Left colon (tissue), 2 donors: ENCODE data around the gene FRYL. TPM values are rescaled to one million over a fixed set of nuclear protein-coding genes. Genes with fewer than 3 reads are reported as not detected.
"Not testable (repeated sequence)": the region's sequence is repeated elsewhere in the genome, so short reads cannot be mapped to it uniquely, and the experiment has no call there.

Experiments used
- ATAC-seq: fragments of 200-7000 bp; cut with Tn5 transposase; one replicate; pipeline ENCODE4 v1.9.1; 2020; ENCODE audit warnings: mild to moderate bottlenecking, moderate library complexity
- DNase-seq, 2 donors: peaks; one replicate each; pipeline ENCODE4 v3.0.0-alpha.2; 2020
- intact Hi-C, 2 donors: fragments of 100-400 bp; cut with DNase I in 1 of 2; cut with micrococcal nuclease in 1 of 2; formaldehyde crosslinking; loops; one replicate each; pipeline versions ENCODE4 v1.11.2 to v1.14.0; 2022; cut with DNase I, micrococcal nuclease
- total RNA-seq, 2 donors: library from RNA; stranded (reverse); fragmentation: NEBNext Ultra II Directional; extraction: Animal tissue kit (Norgen Biotek cat#: 25700); gene quantifications; one replicate each; pipeline ENCODE4 v1.2.1, GENCODE V29; 2021
- donor health status: DM: no; HTN: no; CAD: no.
- donor health status: DM: yes; HTN: yes; CAD: no.

Gene FRYL
- total RNA-seq, 2 donors from 2014 or later, result 288 to 437 TPM

DNA sequence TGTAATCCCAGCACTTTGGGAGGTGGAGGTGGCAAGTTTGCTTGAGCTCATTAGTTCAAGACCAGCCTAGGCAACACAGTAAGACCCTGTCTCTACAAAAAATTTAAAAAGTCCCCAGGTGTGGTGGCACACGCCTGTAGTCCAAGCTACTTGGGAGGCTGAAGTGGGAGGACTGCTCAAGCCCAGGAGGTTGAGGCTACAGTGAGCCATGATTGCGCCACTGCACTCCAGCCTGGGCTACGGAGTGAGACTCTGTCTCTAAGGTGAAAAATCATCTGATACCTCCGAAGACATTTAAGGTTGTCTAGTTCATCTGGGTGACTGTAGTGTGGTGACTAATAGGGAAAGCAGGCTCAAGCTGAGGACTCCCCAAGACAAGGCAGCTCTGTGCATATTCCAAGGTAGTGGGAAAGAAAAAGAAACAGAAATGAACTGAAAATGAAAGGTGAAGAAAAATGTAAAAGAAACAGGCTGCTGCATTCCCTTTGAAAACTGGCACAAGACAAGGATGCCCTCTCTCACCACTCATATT, 23.3 kb downstream of the FRYL start:
- ATAC-seq, result no peak
- intact Hi-C loops, result no loop called here
- no peak for DNase-seq

DNA sequence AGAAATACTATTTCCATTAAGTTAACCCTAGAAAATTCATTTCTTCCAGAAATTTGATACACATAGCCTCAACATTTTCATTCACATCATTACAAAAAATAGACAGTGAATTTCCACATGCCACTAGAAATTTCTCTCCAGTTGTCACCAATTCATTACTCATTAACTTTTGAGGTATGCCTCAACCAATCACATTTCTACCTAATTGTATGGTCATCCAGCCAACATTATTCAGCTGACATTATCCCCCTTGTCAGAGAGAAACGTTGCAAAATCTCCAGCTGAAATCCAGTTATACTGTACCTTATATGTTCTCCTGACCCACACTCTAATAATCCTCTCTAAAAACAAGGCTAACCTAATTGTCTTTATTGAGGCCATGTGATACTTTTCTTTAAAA, 24.8 kb downstream of the FRYL start:
- DNase-seq, result no peak
- intact Hi-C loops, result no loop called here
- no peak for ATAC-seq

GRCh38 chr4:48753159-48753558, 26.9 kb downstream of the FRYL start:
- intact Hi-C loops, result no loop called here
- DNase-seq (no peak), ATAC-seq (no peak)

GRCh38 chr4:48752726-48753125, 27.4 kb downstream of the FRYL start:
- intact Hi-C loops, result no loop called here
- ATAC-seq (no peak), DNase-seq (no peak)

- intact Hi-C loops, result no loop called here
- DNase-seq, result no peak
- ATAC-seq, result no peak
These were observed 27.8 kb downstream of the FRYL start for GRCh38 chr4:48752246-48752645.

DNA sequence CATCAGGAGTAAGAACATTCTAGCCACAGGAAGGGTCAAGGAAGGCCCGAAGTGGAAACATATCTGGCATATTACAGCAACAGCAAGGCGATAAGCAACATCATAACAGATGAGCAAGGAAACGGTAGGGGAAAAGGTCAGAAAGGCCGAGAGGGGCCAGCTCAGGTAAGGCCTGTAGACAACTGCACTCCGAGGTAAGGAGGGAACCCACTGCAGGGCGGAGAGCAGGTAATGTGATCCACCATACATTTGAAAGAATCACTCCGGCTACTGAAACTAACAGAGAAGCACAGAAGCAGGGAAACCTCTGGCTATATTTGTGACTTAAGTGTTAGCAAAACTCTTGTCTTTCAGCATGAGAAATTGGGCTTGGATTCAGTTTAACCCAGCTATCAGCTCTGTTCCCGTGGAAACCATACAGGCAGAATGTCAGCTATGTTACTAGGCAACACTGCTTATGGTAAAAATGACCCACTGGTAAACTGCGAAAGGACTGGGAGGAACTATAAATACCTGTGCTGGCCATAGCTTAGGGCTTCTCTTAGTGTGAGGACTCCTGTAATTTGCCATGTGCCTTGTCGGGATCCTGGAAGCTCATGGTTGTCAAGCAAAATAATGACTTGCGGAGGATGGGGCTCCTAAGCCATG, 31.0 kb downstream of the FRYL start:
- intact Hi-C loops, result no loop called here
- DNase-seq (no peak), ATAC-seq (no peak)

DNA sequence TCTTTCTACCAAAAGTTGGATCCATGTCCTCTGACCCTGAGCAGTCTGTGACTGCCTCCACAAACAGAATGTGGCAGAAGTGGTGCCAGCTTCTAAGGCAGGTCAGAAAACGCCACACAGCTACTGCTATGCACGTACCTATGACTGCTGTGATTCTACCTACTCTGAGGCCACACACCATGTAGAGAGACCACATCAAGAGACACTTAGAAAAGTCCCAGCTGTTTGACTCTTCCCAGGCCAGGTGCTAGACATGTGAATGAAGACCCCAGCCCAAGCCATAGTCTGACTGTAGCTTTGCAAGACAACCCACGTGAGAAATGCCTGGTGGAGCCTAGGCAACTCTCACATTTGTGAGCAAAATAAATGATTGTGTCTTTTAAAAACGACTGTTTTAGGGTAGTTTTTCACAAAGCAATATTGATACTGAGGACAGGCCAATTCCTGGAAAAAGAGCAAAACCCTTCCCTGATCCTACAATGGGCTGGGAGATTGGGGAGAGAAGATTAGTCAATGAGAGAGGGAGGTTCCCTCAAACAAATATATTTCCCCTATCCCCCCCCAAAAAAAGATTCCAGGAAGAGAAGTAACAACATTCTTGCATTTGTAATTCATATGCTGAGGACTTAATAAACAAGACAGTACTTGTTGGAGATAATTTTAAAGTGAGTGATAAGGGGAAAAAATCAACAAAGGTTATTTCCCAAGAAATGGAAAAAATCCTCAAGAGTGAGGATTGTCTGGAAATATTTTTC, 33.3 kb downstream of the FRYL start:
- intact Hi-C loops, result no loop called here
- DNase-seq (no peak), ATAC-seq (no peak)

DNA sequence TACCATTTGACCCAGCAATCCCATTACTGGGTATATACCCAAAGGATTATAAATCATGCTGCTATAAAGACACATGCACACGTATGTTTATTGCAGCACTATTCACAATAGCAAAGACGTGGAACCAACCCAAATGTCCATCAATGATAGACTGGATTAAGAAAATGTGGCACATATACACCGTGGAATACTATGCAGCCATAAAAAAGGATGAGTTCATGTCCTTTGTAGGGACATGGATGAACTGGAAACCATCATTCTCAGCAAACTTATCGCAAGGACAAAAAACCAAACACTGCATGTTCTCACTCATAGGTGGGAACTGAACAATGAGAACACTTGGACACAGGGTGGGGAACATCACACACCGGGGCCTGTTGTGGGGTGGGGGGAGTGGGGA, 34.9 kb downstream of the FRYL start:
- ATAC-seq, DNase-seq, intact Hi-C loops: not testable (repeated sequence)

DNA sequence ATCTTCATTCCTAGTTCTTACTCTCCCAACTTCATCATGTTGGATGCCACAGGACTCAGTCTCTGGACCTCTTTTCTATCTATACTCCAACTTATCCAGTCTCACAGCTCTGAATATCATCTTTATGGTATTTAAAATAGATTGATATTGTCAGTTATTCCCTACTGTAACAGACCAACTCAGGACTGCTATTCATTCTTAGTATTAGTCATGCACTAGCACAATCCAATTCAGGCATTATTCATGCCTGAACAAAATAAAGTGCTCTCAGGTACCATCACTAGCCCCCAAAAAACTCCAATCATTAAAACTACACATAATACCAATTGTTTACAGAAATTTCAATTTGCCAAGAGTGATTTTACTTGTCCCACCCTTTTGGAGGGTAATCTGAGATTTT, 37.7 kb downstream of the FRYL start:
- DNase-seq (no peak), ATAC-seq (no peak)
- intact Hi-C loops, result no loop called here

- DNase-seq, result no peak
- ATAC-seq, result no peak
- intact Hi-C loops, result no loop called here
These were observed 40.5 kb downstream of the FRYL start for GRCh38 chr4:48739560-48740019.

- DNase-seq (no peak), ATAC-seq (no peak)
- intact Hi-C loops, result no loop called here
These were observed 41.2 kb downstream of the FRYL start for GRCh38 chr4:48738856-48739255.

- intact Hi-C loops, DNase-seq, ATAC-seq: not testable (repeated sequence)
These were observed 51.1 kb downstream of the FRYL start for GRCh38 chr4:48728906-48729496.

DNA sequence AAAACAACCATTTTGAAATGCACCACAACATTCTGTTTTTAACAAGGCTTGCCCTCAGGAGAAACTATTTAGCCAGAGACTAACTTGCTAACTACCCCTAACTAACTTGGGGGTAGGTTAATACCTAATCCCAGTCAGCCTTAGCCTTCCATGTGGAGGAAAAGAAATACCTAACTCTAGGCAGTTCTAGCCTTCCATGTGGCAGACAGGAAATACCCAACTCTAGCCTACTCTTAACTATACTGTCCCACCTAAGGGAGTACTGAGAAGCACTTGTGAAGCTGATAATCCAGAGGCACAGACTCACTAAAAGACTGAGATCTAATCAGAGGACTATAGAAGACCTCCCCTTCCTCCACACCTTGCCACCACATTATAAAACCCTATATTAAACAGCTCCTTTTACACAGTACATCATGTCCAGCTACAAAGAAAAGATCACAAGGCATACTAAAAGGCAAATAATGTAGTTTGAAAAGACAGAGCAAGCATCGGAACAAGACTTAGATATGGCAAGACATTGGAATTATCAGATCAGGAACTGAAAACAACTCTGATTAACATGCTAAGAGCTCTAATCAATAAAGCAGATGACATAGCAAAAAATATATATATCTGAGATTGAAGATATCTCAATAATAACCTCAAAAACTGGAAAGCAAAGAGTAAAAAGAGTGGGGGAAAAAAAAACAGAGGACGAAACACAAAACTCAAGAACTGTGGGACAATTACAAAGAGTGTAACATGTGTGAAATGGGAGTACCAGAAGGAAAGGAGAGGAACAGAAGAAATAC, 52.2 kb downstream of the FRYL start:
- ATAC-seq (peak; percentile 44), DNase-seq (no peak)
- intact Hi-C loops, result no loop called here

DNA sequence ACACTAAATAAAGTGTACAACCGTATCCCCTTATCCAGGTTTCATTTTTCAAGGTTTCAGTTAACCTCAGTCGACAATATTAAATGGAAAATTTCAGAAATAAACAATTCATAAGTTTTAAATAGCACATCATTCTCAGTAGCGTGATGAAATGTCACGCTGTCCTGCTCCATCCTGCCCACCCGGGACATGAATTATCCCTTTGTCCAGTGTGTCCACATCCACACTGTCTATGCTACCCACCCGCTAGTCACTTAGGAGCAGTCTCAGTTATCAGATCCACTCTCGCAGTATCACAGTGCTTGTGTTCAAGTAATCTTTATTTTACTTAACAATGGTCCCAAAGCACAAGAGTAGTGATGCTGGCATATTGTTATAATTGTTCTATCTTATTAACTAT, 54.7 kb downstream of the FRYL start:
- DNase-seq (no peak), ATAC-seq (no peak)
- intact Hi-C loops, result no loop called here

- intact Hi-C loops, result no loop called here
These were observed 57.3 kb downstream of the FRYL start for GRCh38 chr4:48722509-48723446.

GRCh38 chr4:48720459-48720858, 59.6 kb downstream of the FRYL start:
- ATAC-seq, result no peak
- intact Hi-C loops, result no loop called here

More at GRCh38 chr4:48722509-48723446, 57.3 kb downstream of the FRYL start:
- no peak for ATAC-seq
- DNase-seq, result no peak

DNA sequence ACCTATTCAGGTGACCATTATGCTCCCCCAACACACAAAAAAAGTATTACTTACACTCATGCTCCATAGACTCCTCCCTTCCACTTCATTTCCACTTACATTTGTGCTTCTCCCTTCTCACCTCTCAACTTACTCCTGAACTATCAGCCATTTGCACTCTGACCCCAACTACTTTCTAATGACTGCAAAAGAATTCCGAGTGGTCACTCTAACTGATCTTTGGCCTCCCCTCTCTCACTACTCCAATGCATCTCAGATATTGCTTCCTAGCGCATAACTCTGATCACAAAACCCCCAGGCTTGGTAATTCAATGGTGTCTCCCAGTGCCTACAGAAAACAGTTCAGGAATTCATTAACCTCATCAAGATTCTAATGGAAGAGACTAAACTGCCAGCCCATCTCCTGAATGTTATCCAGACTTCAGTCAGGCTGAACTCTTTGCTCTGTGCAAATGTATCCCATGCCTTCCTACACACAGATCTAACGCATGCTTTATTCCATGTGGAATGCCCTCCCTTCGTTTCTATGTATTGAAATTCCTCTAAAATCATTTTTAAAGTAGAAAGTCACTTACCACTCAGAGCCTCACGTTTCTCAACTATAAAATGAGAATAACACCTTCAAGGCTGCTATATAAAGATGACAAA, 61.1 kb downstream of the FRYL start:
- ATAC-seq, result no peak
- intact Hi-C loops, result no loop called here
- no peak for DNase-seq

More at GRCh38 chr4:48720459-48720858, 59.6 kb downstream of the FRYL start:
- DNase-seq, result no peak
